SK-N-SH (cell line): ENCODE data around the gene TEAD1. TPM values are rescaled to one million over a fixed set of nuclear protein-coding genes. Genes with fewer than 3 reads are reported as not detected.

Source experiments
- CTCF ChIA-PET: fragments of 300-600, 350-600 bp; formaldehyde crosslinking; extraction: SDS; loops from one replicate; lab custom pipeline; 2021; lab: Yijun Ruan, JAX
- POLR2A ChIA-PET: fragments of 350-600 bp; sonication (Branson Sonifier 250); formaldehyde crosslinking; extraction: SDS; loops from one replicate; lab custom pipeline; 2020; ENCODE audit warnings: antibody characterized with exemption, inconsistent platforms; lab: Yijun Ruan, JAX
- DNase-seq: peaks from one replicate; pipeline ENCODE4 v3.0.0; 2012
- H2AFZ ChIP-seq: fragments of 200-600 bp; sonication (generic); 2 replicates; pipeline ENCODE4 v1.8.1; 2016; ENCODE audit warnings: antibody characterized with exemption, mild to moderate bottlenecking, low read depth
- H3F3A ChIP-seq: fragments of 200-600 bp; sonication (generic); replicated peaks from 2 replicates; pipeline ENCODE3; 2016; ENCODE audit warnings: antibody characterized with exemption, mild to moderate bottlenecking; ENCODE audit not compliant: insufficient read depth
- H3K27ac ChIP-seq, 2 experiments: fragments of 200-500 bp in 1 of 2; fragments of 200-600 bp in 1 of 2; sonication (Bioruptor generic) in 1 of 2; sonication (generic), shearing (Covaris generic) in 1 of 2; 2 replicates each; pipeline versions ENCODE4 v1.5.1 to v1.6.1; 2014 to 2016; ENCODE audit warnings: low read depth in 2 of 2, inconsistent platforms in 1 of 2, low read length in 1 of 2, mild to moderate bottlenecking in 1 of 2, mixed read lengths in 1 of 2
- H3K27me3 ChIP-seq: fragments of 200-600 bp; sonication (generic), shearing (Covaris generic); 2 replicates; pipeline ENCODE4 v1.6.1; 2016; ENCODE audit warnings: mixed run types; ENCODE audit not compliant: insufficient read depth
- H3K36me3 ChIP-seq, 2 experiments: fragments of 200-500 bp in 1 of 2; fragments of 200-600 bp in 1 of 2; sonication (Bioruptor generic) in 1 of 2; sonication (generic) in 1 of 2; replicated peaks in 1 of 2; 2 replicates each; pipeline versions ENCODE3 to v1.5.1; 2014 to 2016; ENCODE audit warnings: low read length in 1 of 2, mild to moderate bottlenecking in 1 of 2; ENCODE audit not compliant: insufficient read depth in 2 of 2, control insufficient read depth in 1 of 2
- H3K4me1 ChIP-seq, 2 experiments: fragments of 200-500 bp in 1 of 2; fragments of 200-600 bp in 1 of 2; sonication (Bioruptor generic) in 1 of 2; sonication (generic), shearing (Covaris generic) in 1 of 2; 2 replicates each; pipeline versions ENCODE4 v1.5.1 to v1.6.1; 2014 to 2016; ENCODE audit warnings: low read depth in 1 of 2, low read length in 1 of 2, mixed run types in 1 of 2; ENCODE audit not compliant: insufficient read depth in 2 of 2, control insufficient read depth in 1 of 2
- H3K4me2 ChIP-seq: fragments of 200-600 bp; sonication (generic), shearing (Covaris generic); 2 replicates; pipeline ENCODE4 v1.6.1; 2017; ENCODE audit warnings: mixed run types
- H3K4me3 ChIP-seq, 2 experiments: fragments of 200-500 bp in 1 of 2; fragments of 200-600 bp in 1 of 2; sonication (Bioruptor generic) in 1 of 2; sonication (generic), shearing (Covaris generic) in 1 of 2; 2 replicates each; pipeline versions ENCODE4 v1.5.1 to v1.8.1; 2014 to 2016; ENCODE audit warnings: low read depth in 2 of 2, inconsistent platforms in 1 of 2, low read length in 1 of 2, mild to moderate bottlenecking in 1 of 2, mixed read lengths in 1 of 2, moderate library complexity in 1 of 2
- H3K79me2 ChIP-seq: fragments of 200-600 bp; sonication (generic); 2 replicates; pipeline ENCODE4 v1.8.1; 2017; ENCODE audit warnings: mild to moderate bottlenecking; ENCODE audit not compliant: insufficient read depth
- H3K9ac ChIP-seq: fragments of 200-600 bp; sonication (generic); 2 replicates; pipeline ENCODE4 v1.6.1; 2017; ENCODE audit warnings: mixed run types
- H3K9me2 ChIP-seq: fragments of 200-600 bp; sonication (generic); 2 replicates; pipeline ENCODE4 v1.6.1; 2017; ENCODE audit warnings: mixed run types
- H3K9me3 ChIP-seq: fragments of 200-600 bp; sonication (generic); 2 replicates; pipeline ENCODE4 v1.6.1; 2017; ENCODE audit warnings: mixed run types, mild to moderate bottlenecking, moderate library complexity
- H4K20me1 ChIP-seq: fragments of 200-600 bp; sonication (generic); 2 replicates; pipeline ENCODE4 v1.6.1; 2017; ENCODE audit warnings: mild to moderate bottlenecking, mixed run types; ENCODE audit not compliant: insufficient read depth
- FOXJ3 ChIP-seq: sonication (generic); formaldehyde crosslinking; IDR thresholded peaks from 2 replicates; pipeline ENCODE4 v1.5.1; 2020; ENCODE audit warnings: mild to moderate bottlenecking, missing genetic modification reagents
- FOXM1 ChIP-seq: IDR thresholded peaks from 2 replicates; pipeline ENCODE4 v1.4.0; 2012; ENCODE audit warnings: low read depth, mild to moderate bottlenecking
- IRF3 ChIP-seq: fragments of 150-350 bp; IDR thresholded peaks from 2 replicates; pipeline ENCODE4 v1.6.1; 2016; ENCODE audit warnings: mild to moderate bottlenecking, low read depth, low read length
- JUND ChIP-seq: IDR thresholded peaks from 2 replicates; pipeline ENCODE4 v1.4.0; 2012
- NRF1 ChIP-seq: IDR thresholded peaks from 2 replicates; pipeline ENCODE4 v1.6.1; 2012; ENCODE audit warnings: low read depth, mild to moderate bottlenecking, low read length
- RAD21 ChIP-seq: IDR thresholded peaks from 2 replicates; pipeline ENCODE4 v1.6.1; 2012; ENCODE audit warnings: mild to moderate bottlenecking, low read length
- RCOR1 ChIP-seq: fragments of 150-350 bp; IDR thresholded peaks from 2 replicates; pipeline ENCODE4 v1.6.1; 2017; ENCODE audit warnings: antibody characterized with exemption, low read length
- RFX5 ChIP-seq: IDR thresholded peaks from 2 replicates; pipeline ENCODE4 v1.6.1; 2012; ENCODE audit warnings: mild to moderate bottlenecking, improper control_type of control experiment, low read length
- SIN3A ChIP-seq: IDR thresholded peaks from 2 replicates; pipeline ENCODE4 v1.6.1; 2012; ENCODE audit warnings: low read depth, mild to moderate bottlenecking, low read length, moderate library complexity, borderline replicate concordance
- SMC3 ChIP-seq: IDR thresholded peaks from 2 replicates; pipeline ENCODE4 v1.6.1; 2012; ENCODE audit warnings: low read depth, low read length, improper control_type of control experiment
- TAF1 ChIP-seq: IDR thresholded peaks from 2 replicates; pipeline ENCODE4 v1.6.1; 2012; ENCODE audit warnings: low read depth, mild to moderate bottlenecking, low read length, moderate library complexity, borderline replicate concordance
- TEAD4 ChIP-seq: IDR thresholded peaks from 2 replicates; pipeline ENCODE4 v1.4.0; 2012; ENCODE audit warnings: mild to moderate bottlenecking, borderline replicate concordance; ENCODE audit not compliant: insufficient read depth
- YY1 ChIP-seq: IDR thresholded peaks from 2 replicates; pipeline ENCODE4 v1.4.0; 2012; ENCODE audit warnings: low read depth, mild to moderate bottlenecking
- WGBS: methylation state at CpG from one replicate; pipeline ENCODE4 v1.1.6; 2017; ENCODE audit warnings: low lambda C conversion rate; 5-methylcytosine and 5-hydroxymethylcytosine counted together
- polyA plus RNA-seq, 3 experiments: library from polyadenylated mRNA; depleted of rRNA; stranded (reverse); fragments of >200 nt; gene quantifications; 2 replicates each; pipeline ENCODE4 v1.2.3, GENCODE V29; 2012
- TF ChIP-seq, protein P1 (sequence below): IDR thresholded peaks from 2 replicates; pipeline ENCODE4 v1.6.1; 2012; ENCODE audit warnings: mild to moderate bottlenecking, low read depth, low read length, moderate library complexity
- TF ChIP-seq, protein P2 (sequence below): IDR thresholded peaks from 2 replicates; pipeline ENCODE4 v1.4.0; 2012; ENCODE audit warnings: low read depth, borderline replicate concordance

Gene TEAD1
- polyA plus RNA-seq, 1 of the 3 experiments (the other 2 are of a cell fraction), result 31.2 TPM

GRCh38 chr11:12786450-12786849, 112.2 kb downstream of the TEAD1 start:
- Histone ChIP-seq H3K4me3 (no peak overlapping the region), H3K4me1 (peaks cover 14 to 26% of the 10 kb centered on the region in 2 experiments; a peak in 2 of 4 replicates), H3K9me2 (no peaks in the 10 kb centered on the region), H4K20me1 (peaks cover 62% of the 10 kb centered on the region), H3K9ac (no peak overlapping the region), H2AFZ (no peak overlapping the region), H3K4me2 (no peak overlapping the region), H3K36me3 (peaks cover 0 to 20% of the 10 kb centered on the region in 2 experiments), H3K79me2 (peaks cover 96% of the 10 kb centered on the region), H3K27ac (peak overlapping the region in 1 of 2 experiments; percentile 81; a peak in 1 of 4 replicates), H3K9me3 (no peaks in the 10 kb centered on the region), H3K27me3 (no peaks in the 10 kb centered on the region), H3F3A (peaks cover 19% of the 10 kb centered on the region)
- CTCF ChIA-PET, result interaction anchor here (1.2 to 1.5 kb wide), 3 partner anchors 12 to 17 kb away, joined by 3 read pairs; no protein-coding TSS in a partner anchor
- POLR2A ChIA-PET, result no interaction called here
- TF ChIP-seq NRF1 (no peak), SIN3A (no peak), FOXM1 (no peak), SMC3 (no peak), RCOR1 (no peak), RFX5 (no peak), FOXJ3 (CRISPR knock-in tag) (no peak), TAF1 (no peak)
- over 99% methylated on average over 4 of the region's 4 CpGs for WGBS
- no peak for DNase-seq

DNA sequence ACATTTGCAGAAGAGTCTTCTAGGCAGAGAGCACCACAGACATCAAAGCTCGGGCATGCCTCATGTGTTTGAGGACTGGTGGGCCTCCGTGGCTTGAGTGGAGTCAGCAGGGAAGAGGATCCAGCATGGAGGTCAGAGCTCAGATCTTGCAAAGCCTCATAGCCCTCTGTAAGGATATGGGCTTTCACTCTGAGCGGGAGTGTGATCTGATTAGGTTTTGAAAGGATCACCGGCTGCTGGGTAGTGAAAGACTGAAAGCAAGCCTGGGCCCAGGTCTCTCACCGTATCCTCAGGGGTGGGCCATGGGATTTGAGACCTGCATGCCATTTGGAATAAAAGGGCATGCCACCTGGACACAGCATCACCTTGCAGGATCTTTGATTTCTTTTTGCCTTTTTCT, 112.7 kb downstream of the TEAD1 start:
- Histone ChIP-seq H3K9ac (no peak overlapping the region), H3K36me3 (peaks cover 0 to 19% of the 10 kb centered on the region in 2 experiments), H2AFZ (no peak overlapping the region), H3K4me3 (no peak overlapping the region), H3K27me3 (no peaks in the 10 kb centered on the region), H3K4me1 (peaks cover 14 to 26% of the 10 kb centered on the region in 2 experiments; a peak in 2 of 4 replicates), H3K4me2 (no peak overlapping the region; the same call in 1 of the 2 replicates), H4K20me1 (peaks cover 66% of the 10 kb centered on the region), H3K9me2 (no peaks in the 10 kb centered on the region), H3K79me2 (peaks cover 97% of the 10 kb centered on the region), H3K9me3 (no peaks in the 10 kb centered on the region), H3K27ac (peak overlapping the region in 1 of 2 experiments; percentile 81; a peak in 3 of 4 replicates), H3F3A (peaks cover 19% of the 10 kb centered on the region)
- ChIA-PET CTCF (interaction anchor here (1.2 to 1.4 kb wide), 2 partner anchors 14 to 16 kb away, joined by 3 read pairs; no protein-coding TSS in a partner anchor), POLR2A (no interaction called here)
- no peak for DNase-seq
- TF ChIP-seq, protein P1, sequence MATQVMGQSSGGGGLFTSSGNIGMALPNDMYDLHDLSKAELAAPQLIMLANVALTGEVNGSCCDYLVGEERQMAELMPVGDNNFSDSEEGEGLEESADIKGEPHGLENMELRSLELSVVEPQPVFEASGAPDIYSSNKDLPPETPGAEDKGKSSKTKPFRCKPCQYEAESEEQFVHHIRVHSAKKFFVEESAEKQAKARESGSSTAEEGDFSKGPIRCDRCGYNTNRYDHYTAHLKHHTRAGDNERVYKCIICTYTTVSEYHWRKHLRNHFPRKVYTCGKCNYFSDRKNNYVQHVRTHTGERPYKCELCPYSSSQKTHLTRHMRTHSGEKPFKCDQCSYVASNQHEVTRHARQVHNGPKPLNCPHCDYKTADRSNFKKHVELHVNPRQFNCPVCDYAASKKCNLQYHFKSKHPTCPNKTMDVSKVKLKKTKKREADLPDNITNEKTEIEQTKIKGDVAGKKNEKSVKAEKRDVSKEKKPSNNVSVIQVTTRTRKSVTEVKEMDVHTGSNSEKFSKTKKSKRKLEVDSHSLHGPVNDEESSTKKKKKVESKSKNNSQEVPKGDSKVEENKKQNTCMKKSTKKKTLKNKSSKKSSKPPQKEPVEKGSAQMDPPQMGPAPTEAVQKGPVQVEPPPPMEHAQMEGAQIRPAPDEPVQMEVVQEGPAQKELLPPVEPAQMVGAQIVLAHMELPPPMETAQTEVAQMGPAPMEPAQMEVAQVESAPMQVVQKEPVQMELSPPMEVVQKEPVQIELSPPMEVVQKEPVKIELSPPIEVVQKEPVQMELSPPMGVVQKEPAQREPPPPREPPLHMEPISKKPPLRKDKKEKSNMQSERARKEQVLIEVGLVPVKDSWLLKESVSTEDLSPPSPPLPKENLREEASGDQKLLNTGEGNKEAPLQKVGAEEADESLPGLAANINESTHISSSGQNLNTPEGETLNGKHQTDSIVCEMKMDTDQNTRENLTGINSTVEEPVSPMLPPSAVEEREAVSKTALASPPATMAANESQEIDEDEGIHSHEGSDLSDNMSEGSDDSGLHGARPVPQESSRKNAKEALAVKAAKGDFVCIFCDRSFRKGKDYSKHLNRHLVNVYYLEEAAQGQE, result no peak
- TF ChIP-seq YY1 (no peak), RAD21 (no peak), TEAD4 (no peak), JUND (no peak), IRF3 (no peak)
- TF ChIP-seq, protein P2, sequence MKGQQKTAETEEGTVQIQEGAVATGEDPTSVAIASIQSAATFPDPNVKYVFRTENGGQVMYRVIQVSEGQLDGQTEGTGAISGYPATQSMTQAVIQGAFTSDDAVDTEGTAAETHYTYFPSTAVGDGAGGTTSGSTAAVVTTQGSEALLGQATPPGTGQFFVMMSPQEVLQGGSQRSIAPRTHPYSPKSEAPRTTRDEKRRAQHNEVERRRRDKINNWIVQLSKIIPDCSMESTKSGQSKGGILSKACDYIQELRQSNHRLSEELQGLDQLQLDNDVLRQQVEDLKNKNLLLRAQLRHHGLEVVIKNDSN, result no peak
- 86% methylated on average over 5 of the region's 5 CpGs for WGBS
